NT2/D1 (cell line): ENCODE results near the gene LARP1.

Experiments
- DNase-seq: peaks from one replicate; pipeline ENCODE4 v3.0.0-alpha.2; 2011; ENCODE audit warnings: low read depth, low spot score
- H3K27me3 ChIP-seq: 2 replicates; pipeline ENCODE4 v1.6.0; 2011; ENCODE audit warnings: mild to moderate bottlenecking; ENCODE audit not compliant: insufficient read length, insufficient read depth
- H3K36me3 ChIP-seq: 2 replicates; pipeline ENCODE4 v1.6.1; 2011; ENCODE audit warnings: mild to moderate bottlenecking, low read length, mixed read lengths; ENCODE audit not compliant: insufficient read depth, insufficient read length
- H3K4me1 ChIP-seq: 2 replicates; pipeline ENCODE4 v1.5.1; 2011; ENCODE audit not compliant: insufficient read depth, insufficient read length
- H3K4me3 ChIP-seq: 2 replicates; pipeline ENCODE4 v1.5.1; 2011; ENCODE audit warnings: low read depth; ENCODE audit not compliant: insufficient read length
- H3K9ac ChIP-seq: 2 replicates; pipeline ENCODE4 v1.6.0; 2011; ENCODE audit warnings: low read depth; ENCODE audit not compliant: insufficient read length
- H3K9me3 ChIP-seq: 2 replicates; pipeline ENCODE4 v1.5.1; 2011; ENCODE audit warnings: mild to moderate bottlenecking, low read length; ENCODE audit not compliant: insufficient read depth
- SUZ12 ChIP-seq: IDR thresholded peaks from 2 replicates; pipeline ENCODE4 v1.6.1; 2011; ENCODE audit not compliant: insufficient read length, insufficient read depth; ENCODE audit errors: extremely low read depth
- YY1 ChIP-seq: IDR thresholded peaks from 2 replicates; pipeline ENCODE4 v1.6.1; 2011; ENCODE audit not compliant: insufficient read length, insufficient read depth
- ZNF274 ChIP-seq: IDR thresholded peaks from 2 replicates; pipeline ENCODE4 v1.6.1; 2011; ENCODE audit warnings: mild to moderate bottlenecking, low read depth, low read length

The LARP1 gene

GRCh38 chr5:154862766-154863165, 107.6 kb downstream of the LARP1 start:
- Histone ChIP-seq H3K4me1 (no peaks in the 10 kb centered on the region), H3K9me3 (no peaks in the 10 kb centered on the region), H3K36me3 (peaks cover 36% of the 10 kb centered on the region), H3K9ac (no peak overlapping the region), H3K27me3 (no peaks in the 10 kb centered on the region), H3K4me3 (no peak overlapping the region)
- no peak for DNase-seq
- TF ChIP-seq YY1 (no peak), ZNF274 (no peak), SUZ12 (no peak)

GRCh38 chr5:154863291-154864080, 108.3 kb downstream of the LARP1 start:
- H3K4me1 ChIP-seq: no peaks in the 10 kb centered on the region
- no peak for DNase-seq
- H3K9me3 ChIP-seq: no peaks in the 10 kb centered on the region
- no peak overlapping the region for H3K4me3 ChIP-seq
- H3K36me3 ChIP-seq: peaks cover 38% of the 10 kb centered on the region
- no peaks in the 10 kb centered on the region for H3K27me3 ChIP-seq
- no peak overlapping the region for H3K9ac ChIP-seq
- TF ChIP-seq SUZ12: no peak
- no peak for TF ChIP-seq ZNF274
- no peak for TF ChIP-seq YY1

- TF ChIP-seq ZNF274 (no peak), YY1 (no peak), SUZ12 (no peak)
- no peak for DNase-seq
- H3K27me3 ChIP-seq: no peaks in the 10 kb centered on the region
- H3K4me1 ChIP-seq: no peaks in the 10 kb centered on the region
- H3K9me3 ChIP-seq: no peaks in the 10 kb centered on the region
- no peak overlapping the region for H3K4me3 ChIP-seq
- H3K9ac ChIP-seq: no peak overlapping the region
- peaks cover 41% of the 10 kb centered on the region for H3K36me3 ChIP-seq
These were observed 110.4 kb downstream of the LARP1 start for GRCh38 chr5:154865466-154866184.

GRCh38 chr5:154866841-154867240, 111.7 kb downstream of the LARP1 start:
- Histone ChIP-seq H3K4me1 (no peaks in the 10 kb centered on the region), H3K9me3 (no peaks in the 10 kb centered on the region), H3K36me3 (peaks cover 50% of the 10 kb centered on the region), H3K9ac (no peak overlapping the region), H3K27me3 (no peaks in the 10 kb centered on the region), H3K4me3 (no peak overlapping the region)
- TF ChIP-seq YY1: no peak
- no peak for TF ChIP-seq SUZ12
- TF ChIP-seq ZNF274: no peak
- no peak for DNase-seq
